HL-60 (cell line): ENCODE results near the gene SVBP.

ENCODE experiments used
- CTCF ChIP-seq: IDR thresholded peaks from one replicate; pipeline ENCODE4 v1.5.1; 2011; ENCODE audit warnings: low read length, control low read depth, inconsistent platforms; ENCODE audit not compliant: insufficient read depth
- SPI1 ChIP-seq: IDR thresholded peaks from 2 replicates; pipeline ENCODE4 v1.6.1; 2012; ENCODE audit warnings: low read depth, mild to moderate bottlenecking, borderline replicate concordance

GRCh38 chr1:42786097-42786496 is 31.1 kb downstream of the SVBP start:
- TF ChIP-seq CTCF (no peak), SPI1 (no peak)
